Measurements from ENCODE around the gene TGFB2.

Gene TGFB2

DNA sequence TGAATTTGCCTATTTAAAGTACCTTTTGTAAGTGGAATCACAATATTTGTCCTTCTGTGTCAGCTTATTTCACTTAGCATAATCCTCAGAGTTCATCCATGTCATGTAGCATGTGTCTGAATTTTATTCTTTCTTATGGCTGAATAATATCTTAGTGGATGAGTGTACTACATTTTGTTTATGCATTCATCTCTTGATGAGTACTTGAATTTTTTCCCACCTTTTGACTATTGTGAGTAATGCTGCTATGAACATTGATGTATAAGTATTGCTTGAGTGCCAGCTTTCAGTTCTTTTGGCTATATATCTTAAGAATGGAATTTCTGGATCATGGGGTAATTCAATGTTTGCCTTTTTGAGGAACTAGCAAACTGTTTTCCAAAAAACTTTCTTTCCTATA, 84.2 kb downstream of the TGFB2 start:
- no peak for DNase-seq

GRCh38 chr1:218430346-218430745, 85.2 kb downstream of the TGFB2 start:
- no peak for DNase-seq

GRCh38 chr1:218430822-218431221, 85.7 kb downstream of the TGFB2 start:
- no peak for DNase-seq

DNA sequence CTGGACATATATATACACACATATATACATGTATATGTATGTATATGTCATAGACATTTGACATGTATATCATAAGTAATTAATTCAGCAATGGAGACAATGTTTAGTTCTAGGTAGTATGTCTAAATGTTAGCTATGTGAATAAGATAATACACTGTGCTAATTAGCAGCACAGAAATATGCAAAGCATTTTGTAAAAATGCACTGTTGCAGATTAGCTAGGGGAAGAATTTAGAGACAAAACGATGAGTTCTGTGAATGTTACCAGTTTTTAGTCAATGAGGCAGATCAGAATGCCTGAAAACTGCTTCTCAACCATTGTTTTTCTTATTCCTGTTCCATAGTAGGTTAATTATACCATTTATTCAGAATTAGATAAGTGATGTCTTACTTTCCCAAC, 86.3 kb downstream of the TGFB2 start:
- no peak for DNase-seq

GRCh38 chr1:218433744-218434143, 88.6 kb downstream of the TGFB2 start:
- DNase-seq = no peak

- no peak for DNase-seq
These were observed 90.4 kb downstream of the TGFB2 start for GRCh38 chr1:218435528-218435927.

GRCh38 chr1:218436346-218436745, 91.2 kb downstream of the TGFB2 start:
- no peak for DNase-seq

DNA sequence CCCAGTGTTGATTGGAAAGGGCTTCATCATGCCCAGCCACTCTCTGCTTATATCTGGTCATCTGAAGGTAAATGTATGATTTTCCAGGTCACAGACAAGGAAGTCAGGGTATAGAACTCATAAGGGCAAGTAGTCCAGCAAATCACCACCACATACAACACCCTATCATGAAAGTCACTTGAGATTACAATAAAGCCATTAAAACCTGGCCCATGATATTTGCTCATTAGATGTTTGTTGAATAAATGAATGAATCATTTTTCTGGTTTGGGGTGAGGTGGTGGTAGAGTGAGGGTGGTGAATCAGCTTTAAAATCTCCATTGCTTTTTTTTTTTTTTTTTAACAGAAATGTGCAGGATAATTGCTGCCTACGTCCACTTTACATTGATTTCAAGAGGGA, 91.9 kb downstream of the TGFB2 start:
- no peak for DNase-seq

GRCh38 chr1:218439541-218440295, 94.6 kb downstream of the TGFB2 start:
- no peak for DNase-seq

GRCh38 chr1:218443255-218443654, 98.1 kb downstream of the TGFB2 start:
- no peak for DNase-seq

- DNase-seq = no peak
These were observed 99.0 kb downstream of the TGFB2 start for GRCh38 chr1:218444173-218444572.

- no peak for DNase-seq
These were observed 99.5 kb downstream of the TGFB2 start for GRCh38 chr1:218444588-218444987.

DNA sequence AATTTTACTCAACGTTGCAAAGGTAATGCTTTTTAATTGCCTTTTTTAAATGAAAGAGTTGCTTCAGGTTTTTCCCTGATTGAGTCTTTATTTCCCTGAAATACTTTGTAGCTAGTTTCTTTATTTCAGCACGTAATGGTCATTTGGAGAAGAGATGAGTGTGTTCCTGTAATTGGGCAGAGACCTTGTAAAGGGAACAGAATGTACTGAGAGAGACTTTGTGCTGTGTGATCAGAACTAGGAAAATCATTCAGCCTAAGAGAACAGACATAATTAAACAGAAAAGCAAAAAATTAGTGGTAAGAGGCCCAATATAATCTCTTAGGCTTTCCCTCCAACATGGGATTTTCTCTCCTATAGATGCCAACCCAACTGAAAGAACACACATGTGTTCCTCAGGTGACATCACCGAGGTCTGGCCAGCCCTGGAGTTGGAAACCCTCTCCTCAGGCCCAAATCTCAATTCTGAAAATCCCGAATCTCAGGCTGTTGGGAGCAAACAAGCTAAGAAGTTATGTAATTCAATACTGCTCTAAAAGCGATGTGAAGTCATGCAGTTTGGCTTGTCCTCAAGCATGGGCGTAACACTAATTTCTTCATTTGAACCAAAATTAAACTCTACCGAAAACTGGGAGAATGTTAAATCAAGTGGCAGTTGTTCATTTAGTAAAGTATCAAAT, 102.0 kb downstream of the TGFB2 start:
- DNase-seq = no peak

DNA sequence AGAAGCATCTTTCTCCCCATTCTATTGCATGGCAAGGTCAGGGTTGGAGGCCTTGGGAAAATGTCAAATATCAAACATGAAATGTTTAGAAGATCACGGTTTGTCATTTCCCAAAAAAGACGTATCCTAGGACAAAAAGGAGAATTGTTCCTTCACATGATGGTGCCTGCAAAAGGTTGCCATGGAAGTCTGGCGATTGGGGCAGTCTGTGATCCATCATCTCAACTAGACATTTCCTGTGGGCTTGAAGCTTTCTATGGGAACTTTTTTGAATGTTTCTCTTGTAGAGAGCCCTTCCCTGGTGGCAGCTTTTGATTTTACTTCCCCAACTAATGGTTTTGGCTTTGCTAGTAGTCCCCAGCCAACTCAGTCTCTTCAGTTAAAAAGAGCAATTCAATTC, 106.3 kb downstream of the TGFB2 start:
- no peak for DNase-seq

DNA sequence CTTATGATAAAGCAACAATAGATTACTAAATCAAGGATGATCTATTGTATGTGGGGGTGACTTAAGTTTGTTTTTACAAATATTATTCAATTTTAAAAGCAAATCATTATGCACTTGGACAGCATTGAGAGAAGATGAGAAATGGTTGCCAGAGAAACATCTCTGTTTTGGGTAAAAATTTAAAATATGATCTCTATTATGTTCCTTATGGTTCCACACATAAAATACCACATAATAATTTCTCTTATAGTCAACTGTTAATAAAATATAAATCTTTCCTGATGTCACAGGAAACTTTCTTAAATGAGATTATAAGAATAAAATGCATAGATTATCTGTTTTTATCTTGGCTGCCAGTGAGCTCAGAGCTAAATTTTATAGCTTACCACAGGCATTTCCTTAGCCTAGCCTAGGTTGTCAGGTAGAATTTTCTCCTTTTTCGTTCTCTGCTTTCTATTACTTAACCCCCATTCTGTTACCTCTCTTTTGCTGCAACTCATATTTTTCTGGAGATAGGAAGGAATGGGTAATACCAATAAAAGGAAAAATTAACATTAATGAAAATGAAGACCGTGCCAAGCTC, 109.7 kb downstream of the TGFB2 start:
- DNase-seq = no peak

DNA sequence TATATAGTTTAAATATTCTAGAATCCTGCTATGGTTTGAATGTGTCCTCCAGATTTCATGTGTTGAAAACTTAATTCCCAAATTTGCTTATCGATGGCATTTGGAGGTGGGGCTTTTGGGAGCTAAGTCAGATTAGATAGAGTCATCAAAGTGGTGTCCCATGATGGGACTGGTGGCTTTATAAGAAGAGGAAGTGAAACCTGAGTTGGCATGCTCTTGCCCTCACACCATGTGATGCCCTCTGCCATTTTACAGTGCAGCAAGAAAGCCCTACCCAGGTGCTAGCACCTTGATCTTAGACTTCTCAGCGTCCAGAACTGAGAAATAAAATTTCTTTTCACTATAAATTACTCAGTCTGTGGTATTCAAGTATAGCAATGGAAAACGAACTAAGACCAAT, 111.3 kb downstream of the TGFB2 start:
- peak; percentile 12 for DNase-seq

DNA sequence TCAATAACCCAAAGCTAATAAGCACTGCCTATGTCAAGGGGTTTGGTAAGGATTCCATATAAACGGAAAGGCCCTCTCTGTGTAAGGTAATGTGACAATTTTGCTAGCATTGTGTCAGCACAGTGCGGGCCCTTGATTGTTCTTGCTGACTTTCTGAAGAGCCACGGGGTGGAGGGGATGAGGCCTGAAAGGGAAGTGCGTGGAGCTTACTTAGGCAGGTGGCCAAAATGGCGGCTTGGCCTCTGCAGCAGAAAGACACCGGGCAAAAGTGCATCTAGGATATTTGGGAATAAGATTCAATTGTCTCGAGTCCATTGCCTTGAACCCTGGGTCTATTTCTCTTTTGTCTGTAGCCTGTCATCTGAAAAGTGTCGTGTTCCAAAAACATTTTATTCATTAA, 114.3 kb downstream of the TGFB2 start:
- DNase-seq = no peak

GRCh38 chr1:218459878-218460711, 115.0 kb downstream of the TGFB2 start:
- DNase-seq = no peak

- no peak for DNase-seq
These were observed 116.2 kb downstream of the TGFB2 start for GRCh38 chr1:218461351-218461750.

- no peak for DNase-seq
These were observed 117.0 kb downstream of the TGFB2 start for GRCh38 chr1:218462116-218462515.

- no peak for DNase-seq
These were observed 117.5 kb downstream of the TGFB2 start for GRCh38 chr1:218462587-218462986.

GRCh38 chr1:218463194-218464156, 118.3 kb downstream of the TGFB2 start:
- peak; percentile 5 for DNase-seq

All from hematopoietic multipotent progenitor cell treated with erythropoietin and hydrocortisone succinate and interleukin-3 and kit ligand, for 4 days (in vitro differentiated cells).